ENCODE data around the gene ZNF239.
"Not testable (repeated sequence)": the region's sequence is repeated elsewhere in the genome, so short reads cannot be mapped to it uniquely, and the experiment has no call there.

Gene ZNF239

GRCh38 chr10:43574001-43574892 lies at the start of gene ZNF239:
ZNF239 (minus strand) TSS chr10:43574616; CDS start chr10:43558079, 16,537 bp downstream.
- FAIRE-seq = peak; percentile 61
- peak; percentile 53 for DNase-seq (ENCODE audit: insufficient read length, low spot score)

GRCh38 chr10:43623351-43623750 lies 48.9 kb upstream of the ZNF239 start:
- no peak for DNase-seq (ENCODE audit: insufficient read length, low spot score)
- FAIRE-seq = no peak

GRCh38 chr10:43622038-43622437 lies 47.6 kb upstream of the ZNF239 start:
- DNase-seq (ENCODE audit: insufficient read length, low spot score) (no peak), FAIRE-seq (no peak)

- FAIRE-seq = no peak
Observed at GRCh38 chr10:43619368-43619767, 45.0 kb upstream of the ZNF239 start.

GRCh38 chr10:43616697-43617370 lies 42.4 kb upstream of the ZNF239 start:
- FAIRE-seq (no peak), DNase-seq (ENCODE audit: insufficient read length, low spot score) (no peak)

More at GRCh38 chr10:43619368-43619767, 45.0 kb upstream of the ZNF239 start:
- DNase-seq (ENCODE audit: insufficient read length, low spot score) = no peak

GRCh38 chr10:43610636-43611035 lies 36.2 kb upstream of the ZNF239 start:
- DNase-seq (ENCODE audit: insufficient read length, low spot score) (no peak), FAIRE-seq (no peak)

GRCh38 chr10:43607199-43607573 lies 32.8 kb upstream of the ZNF239 start:
- no peak for FAIRE-seq
- DNase-seq (ENCODE audit: insufficient read length, low spot score) = no peak

GRCh38 chr10:43606323-43607198 lies 32.1 kb upstream of the ZNF239 start, which contains the start of gene ZNF485:
ZNF485 (plus strand) TSS chr10:43606438; CDS start chr10:43607051, 613 bp downstream.
- FAIRE-seq (peak; percentile 76), DNase-seq (ENCODE audit: insufficient read length, low spot score) (peak; percentile 69)

- DNase-seq (ENCODE audit: insufficient read length, low spot score) = no peak
- no peak for FAIRE-seq
Observed at GRCh38 chr10:43605850-43606322, 31.5 kb upstream of the ZNF239 start.

- not testable (repeated sequence) for DNase-seq (ENCODE audit: insufficient read length, low spot score); FAIRE-seq
Observed at GRCh38 chr10:43601576-43601975, 27.2 kb upstream of the ZNF239 start.

GRCh38 chr10:43599333-43599732 lies 24.9 kb upstream of the ZNF239 start:
- no peak for FAIRE-seq
- DNase-seq (ENCODE audit: insufficient read length, low spot score) = no peak

- DNase-seq (ENCODE audit: insufficient read length, low spot score) (no peak), FAIRE-seq (no peak)
Observed at GRCh38 chr10:43598446-43598845, 24.0 kb upstream of the ZNF239 start.

GRCh38 chr10:43596546-43596945 lies 22.1 kb upstream of the ZNF239 start:
- FAIRE-seq (no peak), DNase-seq (ENCODE audit: insufficient read length, low spot score) (no peak)

- DNase-seq (ENCODE audit: insufficient read length, low spot score) = no peak
- FAIRE-seq = peak; percentile 87
Observed at GRCh38 chr10:43595739-43596298, 21.4 kb upstream of the ZNF239 start.

- FAIRE-seq = peak; percentile 94
Observed at GRCh38 chr10:43594944-43595589, 20.7 kb upstream of the ZNF239 start.

GRCh38 chr10:43591303-43591904 lies 17.0 kb upstream of the ZNF239 start:
- no peak for DNase-seq (ENCODE audit: insufficient read length, low spot score)
- no peak for FAIRE-seq

More at GRCh38 chr10:43594944-43595589, 20.7 kb upstream of the ZNF239 start:
- peak; percentile 41 for DNase-seq (ENCODE audit: insufficient read length, low spot score)

- not testable (repeated sequence) for FAIRE-seq; DNase-seq (ENCODE audit: insufficient read length, low spot score)
Observed at GRCh38 chr10:43586730-43587115, 12.3 kb upstream of the ZNF239 start.

GRCh38 chr10:43585981-43586729 lies 11.7 kb upstream of the ZNF239 start:
- FAIRE-seq (no peak), DNase-seq (ENCODE audit: insufficient read length, low spot score) (no peak)

GRCh38 chr10:43585046-43585445 lies 10.6 kb upstream of the ZNF239 start:
- FAIRE-seq (no peak), DNase-seq (ENCODE audit: insufficient read length, low spot score) (no peak)

Data from GM19239 (cell line).